ENCODE data around the gene MALAT1. TPM values are rescaled to one million over a fixed set of nuclear protein-coding genes. Genes with fewer than 3 reads are reported as not detected.
A peak's percentile ranks its signal among the peaks of the same experiment; 100 is the strongest.
"Not testable (repeated sequence)": the region's sequence is repeated elsewhere in the genome, so short reads cannot be mapped to it uniquely, and the experiment has no call there.

MALAT1 gene
- total RNA-seq = 16,546 and 17,116 TPM in 2 replicates
- long read RNA-seq, full-length matches to known transcripts = 1,804 of 1,812 reads
- long read RNA-seq, partial matches to known transcripts = 0 of 1,812 reads
- long read RNA-seq, other reads (novel, unspliced or antisense) = 8 of 1,812 reads

DNA sequence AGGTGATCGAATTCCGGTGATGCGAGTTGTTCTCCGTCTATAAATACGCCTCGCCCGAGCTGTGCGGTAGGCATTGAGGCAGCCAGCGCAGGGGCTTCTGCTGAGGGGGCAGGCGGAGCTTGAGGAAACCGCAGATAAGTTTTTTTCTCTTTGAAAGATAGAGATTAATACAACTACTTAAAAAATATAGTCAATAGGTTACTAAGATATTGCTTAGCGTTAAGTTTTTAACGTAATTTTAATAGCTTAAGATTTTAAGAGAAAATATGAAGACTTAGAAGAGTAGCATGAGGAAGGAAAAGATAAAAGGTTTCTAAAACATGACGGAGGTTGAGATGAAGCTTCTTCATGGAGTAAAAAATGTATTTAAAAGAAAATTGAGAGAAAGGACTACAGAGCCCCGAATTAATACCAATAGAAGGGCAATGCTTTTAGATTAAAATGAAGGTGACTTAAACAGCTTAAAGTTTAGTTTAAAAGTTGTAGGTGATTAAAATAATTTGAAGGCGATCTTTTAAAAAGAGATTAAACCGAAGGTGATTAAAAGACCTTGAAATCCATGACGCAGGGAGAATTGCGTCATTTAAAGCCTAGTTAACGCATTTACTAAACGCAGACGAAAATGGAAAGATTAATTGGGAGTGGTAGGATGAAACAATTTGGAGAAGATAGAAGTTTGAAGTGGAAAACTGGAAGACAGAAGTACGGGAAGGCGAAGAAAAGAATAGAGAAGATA is at the start of gene MALAT1:
Gene MALAT1, plus strand, starts transcription at position 69 of the 736 bp plus-strand sequence.
- H3K4me1 Mint-ChIP-seq (ENCODE audit: low read depth) = peaks cover 17% of the 10 kb centered on the region
- H3K27me3 Mint-ChIP-seq = no peaks in the 10 kb centered on the region
- peaks cover 7% of the 10 kb centered on the region for H3K36me3 Mint-ChIP-seq (ENCODE audit: insufficient read depth)
- H3K27ac Mint-ChIP-seq = no peak within 1 kb of the TSS
- peak; percentile 93 for DNase-seq (ENCODE audit: low spot score, unreplicated experiment)
- TF ChIP-seq, protein P1, sequence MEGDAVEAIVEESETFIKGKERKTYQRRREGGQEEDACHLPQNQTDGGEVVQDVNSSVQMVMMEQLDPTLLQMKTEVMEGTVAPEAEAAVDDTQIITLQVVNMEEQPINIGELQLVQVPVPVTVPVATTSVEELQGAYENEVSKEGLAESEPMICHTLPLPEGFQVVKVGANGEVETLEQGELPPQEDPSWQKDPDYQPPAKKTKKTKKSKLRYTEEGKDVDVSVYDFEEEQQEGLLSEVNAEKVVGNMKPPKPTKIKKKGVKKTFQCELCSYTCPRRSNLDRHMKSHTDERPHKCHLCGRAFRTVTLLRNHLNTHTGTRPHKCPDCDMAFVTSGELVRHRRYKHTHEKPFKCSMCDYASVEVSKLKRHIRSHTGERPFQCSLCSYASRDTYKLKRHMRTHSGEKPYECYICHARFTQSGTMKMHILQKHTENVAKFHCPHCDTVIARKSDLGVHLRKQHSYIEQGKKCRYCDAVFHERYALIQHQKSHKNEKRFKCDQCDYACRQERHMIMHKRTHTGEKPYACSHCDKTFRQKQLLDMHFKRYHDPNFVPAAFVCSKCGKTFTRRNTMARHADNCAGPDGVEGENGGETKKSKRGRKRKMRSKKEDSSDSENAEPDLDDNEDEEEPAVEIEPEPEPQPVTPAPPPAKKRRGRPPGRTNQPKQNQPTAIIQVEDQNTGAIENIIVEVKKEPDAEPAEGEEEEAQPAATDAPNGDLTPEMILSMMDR (IDR thresholded peaks at IDR 0.05; ENCODE audit: unreplicated experiment) = no peak
- no peak within 1 kb of the TSS for H3K4me3 Mint-ChIP-seq (ENCODE audit: low read depth)
- H3K9me3 Mint-ChIP-seq (ENCODE audit: low read depth) = no peaks in the 10 kb centered on the region

DNA sequence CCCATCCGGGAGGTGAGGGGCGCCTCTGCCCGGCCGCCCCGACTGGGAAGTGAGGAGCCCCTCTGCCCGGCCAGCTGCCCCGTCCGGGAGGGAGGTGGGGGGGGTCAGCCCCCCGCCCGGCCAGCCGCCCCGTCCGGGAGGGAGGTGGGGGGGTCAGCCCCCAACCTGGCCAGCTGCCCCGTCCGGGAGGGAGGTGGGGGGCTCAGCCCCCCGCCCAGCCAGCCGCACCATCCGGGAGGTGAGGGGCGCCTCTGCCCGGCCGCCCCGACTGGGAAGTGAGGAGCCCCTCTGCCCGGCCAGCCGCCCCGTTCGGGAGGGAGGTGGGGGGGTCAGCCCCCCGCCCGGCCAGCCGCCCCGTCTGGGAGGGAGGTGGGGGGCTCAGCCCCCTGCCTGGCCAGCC is 47.5 kb upstream of the MALAT1 start:
- H3K9me3 Mint-ChIP-seq (ENCODE audit: low read depth); H3K4me3 Mint-ChIP-seq (ENCODE audit: low read depth); H3K36me3 Mint-ChIP-seq (ENCODE audit: insufficient read depth); H3K27me3 Mint-ChIP-seq; DNase-seq (ENCODE audit: low spot score, unreplicated experiment); H3K4me1 Mint-ChIP-seq (ENCODE audit: low read depth); H3K27ac Mint-ChIP-seq: not testable (repeated sequence)

DNA sequence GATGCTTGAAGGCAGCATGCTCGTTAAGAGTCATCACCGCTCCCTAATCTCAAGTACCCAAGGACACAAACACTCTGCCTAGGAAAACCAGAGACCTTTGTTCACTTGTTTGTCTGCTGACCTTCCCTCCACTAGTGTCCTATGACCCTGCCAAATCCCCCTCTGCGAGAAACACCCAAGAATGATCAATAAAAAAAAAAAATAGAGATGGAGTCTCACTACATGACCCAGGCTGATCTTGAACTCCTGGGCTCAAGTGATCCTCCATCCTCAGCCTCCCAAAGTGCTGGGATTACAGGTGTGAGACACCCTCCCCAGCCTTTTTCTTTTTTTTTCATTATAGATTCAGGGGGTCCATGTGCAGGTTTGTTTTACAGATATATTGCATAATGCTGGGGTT is 46.6 kb upstream of the MALAT1 start:
- not testable (repeated sequence) for H3K4me3 Mint-ChIP-seq (ENCODE audit: low read depth); DNase-seq (ENCODE audit: low spot score, unreplicated experiment); H3K36me3 Mint-ChIP-seq (ENCODE audit: insufficient read depth); H3K9me3 Mint-ChIP-seq (ENCODE audit: low read depth); H3K4me1 Mint-ChIP-seq (ENCODE audit: low read depth); H3K27me3 Mint-ChIP-seq; H3K27ac Mint-ChIP-seq

DNA sequence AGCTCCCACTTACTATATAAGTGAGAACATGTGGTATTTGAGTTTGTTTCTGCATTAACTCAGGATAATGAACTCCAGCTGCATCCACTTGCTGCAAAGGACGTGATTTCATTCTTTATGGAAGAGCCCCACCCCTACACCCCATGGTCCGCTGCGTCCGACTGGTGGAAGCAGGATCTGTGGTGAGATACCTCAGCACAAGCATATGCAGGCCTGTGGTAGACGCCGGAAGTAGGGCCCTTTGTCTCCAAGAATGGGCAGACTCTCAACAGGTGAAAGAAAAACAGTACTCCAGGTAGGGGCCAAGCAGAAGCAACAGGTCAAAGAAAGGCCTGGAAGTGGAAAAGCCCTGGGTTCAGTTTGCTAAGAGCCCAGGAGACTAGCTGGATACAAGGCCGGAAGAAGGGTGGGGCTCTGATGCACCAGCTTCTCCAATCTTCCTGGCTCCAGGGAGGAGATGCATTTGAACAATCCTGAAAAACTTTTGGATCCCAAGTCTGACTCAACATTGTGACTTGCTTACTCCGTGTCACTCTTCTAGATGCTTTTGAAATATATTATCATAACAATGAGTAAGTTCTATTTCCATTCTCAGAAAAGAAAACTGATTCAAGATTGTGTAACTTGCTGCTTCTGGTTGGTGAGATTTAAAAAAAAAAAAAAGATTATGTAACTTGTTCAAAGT is 45.9 kb upstream of the MALAT1 start:
- Mint-ChIP-seq H3K9me3 (ENCODE audit: low read depth) (no peaks in the 10 kb centered on the region), H3K27ac (no peak overlapping the region), H3K4me3 (ENCODE audit: low read depth) (no peak overlapping the region), H3K27me3 (peaks cover 5% of the 10 kb centered on the region), H3K4me1 (ENCODE audit: low read depth) (peaks cover 9% of the 10 kb centered on the region), H3K36me3 (ENCODE audit: insufficient read depth) (peaks cover 2% of the 10 kb centered on the region)
- TF ChIP-seq, protein P1 (IDR thresholded peaks at IDR 0.05; ENCODE audit: unreplicated experiment) = no peak
- no peak for DNase-seq (ENCODE audit: low spot score, unreplicated experiment)

DNA sequence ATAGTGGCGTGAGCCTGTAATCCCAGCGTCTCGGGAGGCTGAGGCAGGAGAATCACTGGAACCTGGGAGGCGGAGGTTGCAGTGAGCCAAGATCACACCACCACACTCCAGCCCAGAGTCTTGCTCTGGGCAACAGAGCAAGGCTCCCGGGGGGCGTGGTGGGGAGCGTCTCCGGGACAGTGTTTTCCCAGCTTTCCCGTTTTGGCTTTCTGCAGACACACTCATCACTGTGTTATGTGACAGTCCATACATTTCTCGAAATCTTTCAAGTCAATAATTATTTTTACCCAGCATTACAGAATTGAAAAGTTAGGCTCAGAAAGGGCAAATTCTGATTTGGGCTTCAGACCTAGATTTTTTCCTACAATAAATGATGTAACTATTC is 44.5 kb upstream of the MALAT1 start:
- TF ChIP-seq, protein P1 (IDR thresholded peaks at IDR 0.05; ENCODE audit: unreplicated experiment) = no peak
- Mint-ChIP-seq H3K27me3 (peaks cover 5% of the 10 kb centered on the region), H3K36me3 (ENCODE audit: insufficient read depth) (peaks cover 1% of the 10 kb centered on the region), H3K4me1 (ENCODE audit: low read depth) (peaks cover 9% of the 10 kb centered on the region), H3K4me3 (ENCODE audit: low read depth) (no peak overlapping the region), H3K27ac (no peak overlapping the region), H3K9me3 (ENCODE audit: low read depth) (no peaks in the 10 kb centered on the region)
- no peak for DNase-seq (ENCODE audit: low spot score, unreplicated experiment)

DNA sequence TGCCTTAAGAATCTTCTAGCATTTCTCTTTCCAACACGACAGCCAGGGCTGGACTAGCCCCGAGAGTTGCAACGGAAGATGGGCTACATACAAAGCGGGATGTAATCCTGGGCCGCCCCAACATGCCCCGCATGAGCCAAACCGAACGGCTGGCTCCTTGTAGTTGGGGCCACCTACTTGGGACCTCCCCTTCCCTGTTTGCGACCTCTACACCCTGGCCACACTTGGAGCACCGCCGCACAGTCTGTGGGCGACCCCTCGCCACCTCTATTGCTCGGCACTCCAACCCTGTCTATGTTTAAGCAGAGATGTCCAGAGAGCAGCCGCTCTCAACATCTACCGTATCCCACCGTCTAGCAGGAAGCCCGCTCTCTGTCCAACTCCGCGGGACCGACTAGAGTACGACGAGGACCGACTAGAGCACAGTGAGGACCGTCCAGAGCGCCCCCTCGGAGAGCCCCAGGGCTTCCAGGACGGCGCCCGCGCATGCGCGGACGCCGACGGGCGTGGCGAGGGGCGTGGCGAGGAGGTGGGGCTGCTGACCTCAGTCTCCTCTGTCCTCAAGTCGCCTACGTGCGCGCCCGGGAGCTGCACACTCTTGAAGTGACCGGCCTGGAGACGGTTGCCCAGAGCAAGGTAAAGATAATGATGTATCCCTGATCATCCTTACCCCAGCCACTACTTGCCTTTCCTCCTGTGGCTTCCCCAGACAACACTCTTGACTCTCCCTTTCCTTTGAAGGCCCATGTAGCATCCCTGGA is 44.0 kb upstream of the MALAT1 start:
- DNase-seq (ENCODE audit: low spot score, unreplicated experiment) = peak; percentile 58
- peak overlapping the region; percentile 80 for H3K27ac Mint-ChIP-seq
- TF ChIP-seq, protein P1 (IDR thresholded peaks at IDR 0.05; ENCODE audit: unreplicated experiment) = no peak
- H3K36me3 Mint-ChIP-seq (ENCODE audit: insufficient read depth) = no peaks in the 10 kb centered on the region
- H3K4me1 Mint-ChIP-seq (ENCODE audit: low read depth) = peaks cover 10% of the 10 kb centered on the region
- H3K27me3 Mint-ChIP-seq = peaks cover 5% of the 10 kb centered on the region
- H3K4me3 Mint-ChIP-seq (ENCODE audit: low read depth) = peak overlapping the region; percentile 77
- H3K9me3 Mint-ChIP-seq (ENCODE audit: low read depth) = no peaks in the 10 kb centered on the region

Data from progenitor cell of endocrine pancreas (in vitro differentiated cells).